Stimulated activated naive CD8-positive, alpha-beta T cell treated with anti-CD3 and anti-CD28 coated beads, Interleukin-15, amount 100 ng/mL, for 72 hours (primary cell): ENCODE data around the gene DNAJB6.
A peak's percentile ranks its signal among the peaks of the same experiment; 100 is the strongest.

Experiments
- ATAC-seq: fragments of 150-1000 bp; cut with Tn5 transposase; 2 replicates; pipeline ENCODE4 v1.10.0; 2021; ENCODE audit warnings: mild to moderate bottlenecking, moderate library complexity
- DNase-seq, 2 donors: peaks; one replicate each; pipeline ENCODE4 v3.0.0; 2021 to 2022
- H3K27ac Mint-ChIP-seq, 2 donors: one replicate each; pipeline ENCODE4 v1.8.0; 2022; ENCODE audit warnings: mild to moderate bottlenecking in 2 of 2, mixed read lengths in 2 of 2, moderate library complexity in 2 of 2
- H3K27me3 Mint-ChIP-seq: one replicate; pipeline ENCODE4 v1.8.0; 2022; ENCODE audit warnings: mixed read lengths
- H3K4me1 Mint-ChIP-seq: one replicate; pipeline ENCODE4 v1.8.0; 2022; ENCODE audit warnings: mild to moderate bottlenecking, mixed read lengths
- H3K4me3 Mint-ChIP-seq, 2 donors: one replicate each; pipeline ENCODE4 v1.8.0; 2022; ENCODE audit warnings: mild to moderate bottlenecking in 2 of 2, mixed read lengths in 2 of 2, moderate library complexity in 1 of 2
- H3K9me3 Mint-ChIP-seq, 2 donors: one replicate each; pipeline ENCODE4 v1.8.0; 2022; ENCODE audit warnings: mixed read lengths in 2 of 2

DNAJB6 gene

DNA sequence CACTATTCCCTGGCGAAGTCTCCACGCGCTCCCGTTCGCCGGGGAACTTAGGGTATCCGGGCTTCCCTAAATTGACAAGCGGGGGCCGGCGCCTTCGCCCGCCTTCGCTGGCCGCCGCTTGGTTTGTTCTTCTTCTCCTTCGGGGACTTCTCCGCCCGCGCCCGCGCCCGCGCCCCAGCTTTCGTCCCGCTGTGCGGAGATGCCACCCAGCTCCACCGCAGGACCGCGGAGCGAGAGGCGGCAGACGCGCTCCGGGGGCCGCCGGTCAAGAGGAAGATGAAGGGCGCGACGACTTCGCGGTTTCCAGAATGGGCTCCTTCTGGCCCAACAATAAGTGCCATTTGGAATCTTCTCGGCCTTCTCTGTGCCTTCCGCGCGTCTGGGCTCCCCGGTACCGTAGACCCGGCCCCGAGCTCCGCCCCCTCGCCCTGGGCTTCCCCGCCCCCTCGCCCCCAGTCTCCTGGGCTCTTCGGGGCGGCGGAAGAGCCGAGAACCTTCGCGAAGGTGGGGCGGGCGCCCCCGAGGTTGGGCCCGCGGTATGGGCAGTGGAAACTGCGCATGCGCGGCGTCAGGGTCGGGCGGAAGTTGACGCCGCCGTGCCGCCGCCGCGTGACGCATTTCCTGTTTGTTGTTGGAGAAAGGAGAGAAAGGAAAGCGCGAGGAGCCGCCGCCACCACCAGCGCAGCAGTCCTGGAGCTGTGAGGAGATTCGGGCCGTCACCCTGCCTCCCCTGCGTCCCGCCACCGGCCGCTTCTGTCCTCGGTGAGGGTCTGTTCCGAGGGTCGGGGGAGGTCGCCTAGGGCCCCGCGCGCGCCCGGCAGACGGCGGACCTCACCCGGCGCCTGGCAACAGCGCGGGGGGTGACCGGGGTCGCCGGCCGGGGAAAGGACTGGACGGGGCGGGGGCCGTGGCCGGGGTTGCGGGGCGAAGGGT is at the start of gene DNAJB6:
Gene DNAJB6, plus strand, starts transcription at position 622 of the 933 bp plus-strand sequence. CDS start 21,569 bp downstream, outside the sequence.
- Mint-ChIP-seq H3K4me1 (peaks cover 49% of the 10 kb centered on the region), H3K27me3 (peaks cover 16% of the 10 kb centered on the region)
- peak; percentile 83 for ATAC-seq

GRCh38 chr7:157291404-157292080 is 45.3 kb upstream of the DNAJB6 start:
- Mint-ChIP-seq H3K4me1 (no peaks in the 10 kb centered on the region), H3K27ac (no peak overlapping the region), H3K9me3 (no peaks in the 10 kb centered on the region), H3K27me3 (no peaks in the 10 kb centered on the region), H3K4me3 (no peak overlapping the region)
- ATAC-seq: peak; percentile 39
- no peak for DNase-seq

More for the DNA sequence above, at the start of gene DNAJB6:
- H3K9me3 Mint-ChIP-seq: no peaks in the 10 kb centered on the region
- DNase-seq: peak; percentile 94 to 96
- H3K4me3 Mint-ChIP-seq: peak within 1 kb of the TSS; percentile 88 to 93
- H3K27ac Mint-ChIP-seq: peak within 1 kb of the TSS; percentile 94 to 99

- H3K27me3 Mint-ChIP-seq: no peaks in the 10 kb centered on the region
- no peaks in the 10 kb centered on the region for H3K9me3 Mint-ChIP-seq
- DNase-seq: no peak
- no peak overlapping the region for H3K4me3 Mint-ChIP-seq
- no peaks in the 10 kb centered on the region for H3K4me1 Mint-ChIP-seq
- peak overlapping the region in 1 of 2 donors; percentile 47 for H3K27ac Mint-ChIP-seq
- peak; percentile 19 for ATAC-seq
These were observed 44.5 kb upstream of the DNAJB6 start for GRCh38 chr7:157292258-157292657.

DNA sequence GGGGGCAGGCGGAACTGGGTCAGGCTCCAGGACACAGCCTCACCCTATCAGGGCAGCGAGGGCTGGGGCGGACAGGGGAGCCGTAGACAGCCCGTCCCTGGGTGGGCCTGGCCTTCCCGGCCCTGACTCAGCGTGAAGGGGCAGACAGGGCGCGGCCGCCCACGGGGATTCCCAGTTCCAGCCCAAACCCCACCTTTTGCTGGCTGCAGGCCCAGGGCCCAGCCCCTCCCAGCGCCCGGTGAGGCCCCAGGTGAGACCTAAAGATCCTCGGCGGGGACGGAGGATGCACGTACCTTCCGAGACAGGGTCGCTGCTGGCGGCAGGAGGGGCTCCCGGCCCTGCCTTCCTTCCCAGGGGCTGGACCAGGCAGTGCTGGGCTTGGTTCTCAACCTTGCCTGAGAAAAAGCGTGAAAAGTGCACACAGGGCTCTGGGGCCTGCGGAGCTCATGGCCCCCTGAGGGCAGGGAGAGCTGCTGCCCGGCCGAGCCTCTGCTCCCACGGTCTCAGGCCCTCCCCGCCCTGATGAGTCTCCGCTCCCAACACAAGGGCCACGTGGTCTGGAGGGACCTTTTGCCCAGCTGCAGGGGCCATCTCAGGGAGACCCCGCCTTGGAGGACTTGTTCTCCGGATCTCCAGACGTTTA is 43.9 kb upstream of the DNAJB6 start:
- ATAC-seq: peak; percentile 13
- Mint-ChIP-seq H3K27ac (no peak overlapping the region), H3K27me3 (no peaks in the 10 kb centered on the region), H3K4me1 (peaks cover 3% of the 10 kb centered on the region), H3K4me3 (no peak overlapping the region), H3K9me3 (no peaks in the 10 kb centered on the region)
- DNase-seq: no peak

- H3K9me3 Mint-ChIP-seq: no peaks in the 10 kb centered on the region
- ATAC-seq (no peak), DNase-seq (no peak)
- no peak overlapping the region for H3K27ac Mint-ChIP-seq
- H3K4me3 Mint-ChIP-seq: no peak overlapping the region
- H3K27me3 Mint-ChIP-seq: no peaks in the 10 kb centered on the region
- H3K4me1 Mint-ChIP-seq: peaks cover 5% of the 10 kb centered on the region
These were observed 43.4 kb upstream of the DNAJB6 start for GRCh38 chr7:157293413-157293788.

GRCh38 chr7:157294773-157295172 is 42.0 kb upstream of the DNAJB6 start:
- Mint-ChIP-seq H3K27me3 (no peaks in the 10 kb centered on the region), H3K27ac (no peak overlapping the region), H3K9me3 (peaks cover 0 to 6% of the 10 kb centered on the region in 2 donors), H3K4me3 (no peak overlapping the region), H3K4me1 (peaks cover 16% of the 10 kb centered on the region)
- ATAC-seq (no peak), DNase-seq (no peak)

GRCh38 chr7:157295338-157295737 is 41.5 kb upstream of the DNAJB6 start:
- no peaks in the 10 kb centered on the region for H3K27me3 Mint-ChIP-seq
- DNase-seq (no peak), ATAC-seq (no peak)
- peaks cover 16% of the 10 kb centered on the region for H3K4me1 Mint-ChIP-seq
- H3K4me3 Mint-ChIP-seq: no peak overlapping the region
- H3K9me3 Mint-ChIP-seq: peaks cover 0 to 6% of the 10 kb centered on the region in 2 donors
- peak overlapping the region in 1 of 2 donors; percentile 19 for H3K27ac Mint-ChIP-seq

DNA sequence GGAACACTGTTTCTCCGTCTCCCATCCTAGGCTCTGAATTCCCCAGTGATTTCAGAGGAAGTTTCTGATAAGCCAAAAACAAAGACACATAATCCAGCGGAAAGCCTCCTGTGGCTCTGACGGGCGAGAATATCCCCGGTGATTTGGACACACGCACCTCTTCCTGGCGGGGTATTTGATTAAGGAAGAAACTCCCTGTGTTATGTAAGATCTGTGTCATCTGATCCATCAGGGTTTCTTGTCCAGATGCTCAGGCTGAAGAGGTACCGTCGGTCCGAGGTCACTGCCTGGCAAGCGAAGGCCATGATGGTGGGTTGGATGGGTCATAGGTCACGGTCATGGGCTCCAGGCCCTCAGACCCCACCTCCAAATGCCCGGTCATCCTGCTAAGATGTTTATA is 39.6 kb upstream of the DNAJB6 start:
- H3K27ac Mint-ChIP-seq: no peak overlapping the region
- ATAC-seq (no peak), DNase-seq (no peak)
- H3K4me1 Mint-ChIP-seq: peaks cover 32% of the 10 kb centered on the region
- H3K27me3 Mint-ChIP-seq: no peaks in the 10 kb centered on the region
- no peak overlapping the region for H3K4me3 Mint-ChIP-seq
- peaks cover 0 to 6% of the 10 kb centered on the region in 2 donors for H3K9me3 Mint-ChIP-seq

- H3K9me3 Mint-ChIP-seq: peaks cover 0 to 6% of the 10 kb centered on the region in 2 donors
- H3K27ac Mint-ChIP-seq: peak overlapping the region; percentile 38 to 91
- no peaks in the 10 kb centered on the region for H3K27me3 Mint-ChIP-seq
- no peak overlapping the region for H3K4me3 Mint-ChIP-seq
- H3K4me1 Mint-ChIP-seq: peaks cover 49% of the 10 kb centered on the region
- ATAC-seq: no peak
- no peak for DNase-seq
These were observed 37.5 kb upstream of the DNAJB6 start for GRCh38 chr7:157299317-157299612.

DNA sequence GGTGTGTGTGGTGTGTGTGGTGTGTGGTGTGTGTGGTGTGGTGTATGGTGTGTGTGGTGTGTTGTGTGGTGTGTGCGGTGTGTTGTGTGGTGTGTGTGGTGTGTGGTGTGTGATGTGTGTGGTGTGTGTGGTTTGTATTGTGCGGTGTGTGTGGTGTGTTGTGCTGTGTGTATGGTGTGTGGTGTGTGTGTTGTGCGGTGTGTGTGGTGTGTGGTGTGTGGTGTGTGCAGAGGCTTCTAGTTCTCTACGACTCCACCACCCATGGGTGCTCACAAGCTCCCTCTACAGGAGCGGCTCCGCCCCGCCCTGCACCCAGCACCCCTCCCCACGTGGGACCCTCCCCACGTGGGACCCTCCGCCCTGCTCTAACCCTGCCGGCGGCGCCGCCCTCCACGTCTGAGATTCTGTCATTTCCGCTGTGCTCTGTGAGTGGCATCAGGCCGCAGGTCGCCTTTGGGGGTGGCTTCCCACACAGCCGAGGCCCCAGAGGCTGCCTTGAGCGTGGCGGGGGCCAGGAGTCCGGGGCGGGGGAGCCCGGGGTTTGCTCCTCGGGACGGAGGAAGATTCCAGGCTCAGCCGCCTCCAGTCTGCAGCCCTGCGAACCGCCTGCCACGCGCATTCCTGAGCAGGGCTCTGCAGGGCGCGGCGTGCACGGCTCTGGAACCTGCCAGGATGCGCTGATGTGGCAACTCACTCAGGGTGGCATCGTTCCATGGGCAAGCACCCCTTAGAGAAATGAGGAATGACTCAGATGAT is 37.0 kb upstream of the DNAJB6 start:
- Mint-ChIP-seq H3K4me1 (peaks cover 49% of the 10 kb centered on the region), H3K9me3 (peaks cover 0 to 6% of the 10 kb centered on the region in 2 donors), H3K4me3 (no peak overlapping the region), H3K27me3 (no peaks in the 10 kb centered on the region), H3K27ac (peak overlapping the region; percentile 38 to 91)
- DNase-seq (peak in 1 of 2 donors; percentile 33), ATAC-seq (peak; percentile 23)

DNA sequence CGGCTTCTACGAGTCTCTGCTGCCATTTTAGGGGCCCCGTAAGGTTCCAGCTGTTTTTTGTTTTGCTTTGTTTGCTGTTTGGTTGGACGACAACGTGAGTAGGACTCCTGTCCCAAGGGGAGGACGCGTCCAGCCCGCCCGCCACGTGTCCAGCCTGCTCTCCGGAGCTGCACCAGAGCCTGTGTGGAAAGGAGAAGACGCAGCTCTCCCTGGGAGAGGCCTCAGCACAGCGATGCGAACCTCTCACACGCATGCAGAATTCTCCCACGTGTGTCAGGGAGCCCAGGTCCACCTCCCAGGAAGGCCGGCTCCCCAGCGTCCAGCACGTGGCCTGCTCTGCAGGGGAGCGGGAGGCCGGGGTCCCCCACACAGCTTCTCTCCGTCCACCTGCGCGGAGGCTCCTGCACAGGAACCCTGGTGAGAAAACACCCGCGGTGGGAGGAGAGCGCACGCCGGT is 36.4 kb upstream of the DNAJB6 start:
- H3K27me3 Mint-ChIP-seq: no peaks in the 10 kb centered on the region
- no peak overlapping the region for H3K27ac Mint-ChIP-seq
- peaks cover 0 to 6% of the 10 kb centered on the region in 2 donors for H3K9me3 Mint-ChIP-seq
- DNase-seq: no peak
- no peak for ATAC-seq
- peaks cover 53% of the 10 kb centered on the region for H3K4me1 Mint-ChIP-seq
- H3K4me3 Mint-ChIP-seq: no peak overlapping the region

GRCh38 chr7:157301610-157302120 is 35.1 kb upstream of the DNAJB6 start:
- Mint-ChIP-seq H3K4me1 (peaks cover 61% of the 10 kb centered on the region), H3K27ac (peak overlapping the region; percentile 87 to 95), H3K4me3 (peak overlapping the region; percentile 65 to 77), H3K9me3 (peaks cover 0 to 6% of the 10 kb centered on the region in 2 donors), H3K27me3 (no peaks in the 10 kb centered on the region)
- no peak for ATAC-seq
- no peak for DNase-seq

DNA sequence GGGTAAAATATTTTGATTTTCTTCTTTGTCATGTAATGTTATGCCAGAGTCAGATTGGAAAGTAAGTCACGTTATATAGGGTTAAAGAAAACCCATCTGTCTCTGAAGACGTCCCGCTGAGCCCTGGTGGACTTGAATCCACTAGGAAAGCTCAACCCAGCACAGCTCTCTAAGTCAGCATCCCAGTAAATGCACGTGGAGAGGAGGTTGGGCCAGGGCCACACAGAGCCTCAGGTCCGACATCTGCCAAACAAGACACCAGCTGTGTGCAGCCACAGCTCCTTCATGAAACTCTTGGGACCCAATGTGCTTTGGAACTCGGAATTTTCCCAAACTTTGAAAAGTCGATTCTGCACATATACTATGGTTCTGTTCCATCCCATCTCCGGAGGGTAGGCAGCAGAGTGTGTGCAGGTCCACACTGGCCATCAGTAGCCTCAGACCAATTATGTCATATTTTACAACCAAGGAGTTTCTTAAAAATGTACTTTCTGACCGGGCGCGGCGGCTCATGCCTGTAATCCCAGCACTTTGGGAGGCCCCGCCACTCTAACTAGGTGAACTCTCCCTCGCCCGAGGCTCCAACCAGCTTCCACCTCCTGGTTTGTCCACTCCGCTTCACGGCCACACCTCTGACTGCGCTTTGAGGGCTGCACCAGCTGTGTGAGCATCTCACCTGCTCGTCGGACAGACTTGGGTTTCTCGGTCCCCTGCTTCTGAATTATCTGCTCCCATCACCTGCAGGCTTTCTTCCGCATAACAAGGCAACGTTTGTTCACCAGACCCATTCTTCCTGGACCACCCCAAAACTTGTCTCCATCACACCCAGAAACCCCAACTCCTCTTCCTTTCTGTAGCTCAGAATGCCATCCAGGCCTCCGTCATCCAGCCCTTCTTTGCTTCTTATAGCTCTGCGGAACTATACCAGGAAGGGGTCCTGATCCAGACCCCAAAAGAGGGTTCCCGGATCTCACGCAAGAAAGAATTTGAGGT is 29.7 kb upstream of the DNAJB6 start:
- H3K27ac Mint-ChIP-seq: no peak overlapping the region
- no peaks in the 10 kb centered on the region for H3K27me3 Mint-ChIP-seq
- ATAC-seq (no peak), DNase-seq (no peak)
- H3K4me3 Mint-ChIP-seq: no peak overlapping the region
- H3K9me3 Mint-ChIP-seq: no peaks in the 10 kb centered on the region
- peaks cover 45% of the 10 kb centered on the region for H3K4me1 Mint-ChIP-seq
